GM21786 (cell line): ENCODE data around the gene MTHFD2.

Source experiments
- ATAC-seq: cut with Tn5 transposase; IDR thresholded peaks from one replicate; pipeline ENCODE4 v1.9.1; 2021; ENCODE audit not compliant: unreplicated experiment

Gene MTHFD2

DNA sequence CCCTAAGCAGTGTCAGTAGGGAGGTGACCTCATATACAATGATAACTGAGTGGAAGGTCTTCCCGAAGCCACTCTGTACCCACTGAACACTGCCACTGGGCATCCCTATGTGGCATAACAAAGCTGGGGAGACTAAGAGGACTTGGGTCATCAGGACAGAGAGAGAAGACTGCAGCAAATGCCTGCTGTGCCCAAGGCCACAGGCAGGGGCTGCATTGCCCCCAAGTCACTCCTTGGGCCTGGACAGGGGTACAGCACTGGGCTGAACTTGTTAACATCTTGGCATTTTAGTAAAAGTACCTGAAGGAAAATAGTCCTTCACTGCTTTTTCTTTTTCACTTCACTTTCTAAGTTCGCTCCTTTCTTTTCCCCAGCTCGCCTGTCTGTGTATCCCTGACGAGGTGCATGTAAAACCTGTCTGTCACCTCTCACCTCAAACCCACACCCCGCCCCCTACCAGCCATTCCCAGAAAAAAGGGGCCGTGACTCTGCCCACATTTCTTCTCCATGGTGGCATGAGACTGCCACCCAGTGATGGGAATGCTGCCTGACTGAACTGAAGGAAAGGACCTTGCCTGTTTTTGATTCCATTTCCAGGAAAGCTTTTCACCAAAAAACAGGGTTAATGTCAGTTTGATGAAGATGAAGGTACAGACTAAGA, 62.9 kb downstream of the MTHFD2 start:
- no peak for ATAC-seq

DNA sequence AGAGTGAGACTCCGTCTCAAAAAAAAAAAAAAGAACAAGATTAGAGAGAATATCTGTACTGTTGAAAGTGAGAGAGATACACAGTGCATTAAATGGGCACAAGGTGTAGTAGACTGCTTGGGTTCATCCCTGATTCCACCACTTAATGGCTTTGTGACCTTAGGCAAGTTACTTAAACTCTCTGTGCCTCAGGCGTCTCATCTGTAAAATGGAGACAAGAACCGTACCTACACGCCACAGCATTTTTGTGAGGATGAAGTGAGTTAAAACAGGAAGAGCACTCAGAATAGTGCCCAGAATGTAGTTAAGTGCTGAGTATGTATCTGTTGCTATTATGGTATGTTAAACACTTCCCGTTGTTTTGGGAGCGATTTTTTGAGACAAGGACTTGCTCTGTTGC, 64.3 kb downstream of the MTHFD2 start:
- ATAC-seq: no peak

DNA sequence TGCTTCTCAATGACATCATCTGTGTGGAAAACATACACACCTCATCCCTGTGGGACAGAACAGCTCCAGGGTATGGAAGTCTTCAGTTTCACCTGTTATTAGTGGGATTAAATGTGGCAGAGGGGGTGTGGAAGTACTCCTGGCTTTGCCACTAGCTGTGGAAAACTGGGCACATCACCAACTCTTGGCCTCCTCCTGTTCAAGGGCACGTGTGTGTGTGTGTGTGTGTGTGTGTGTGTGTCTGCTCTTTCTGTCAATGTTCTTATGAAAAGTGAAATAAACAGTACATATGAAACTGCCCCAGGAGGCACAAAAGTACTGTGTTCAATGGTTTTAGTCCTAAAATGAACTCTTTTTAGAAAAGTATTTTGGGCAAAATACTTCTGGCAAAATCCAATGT, 65.9 kb downstream of the MTHFD2 start:
- ATAC-seq: no peak

DNA sequence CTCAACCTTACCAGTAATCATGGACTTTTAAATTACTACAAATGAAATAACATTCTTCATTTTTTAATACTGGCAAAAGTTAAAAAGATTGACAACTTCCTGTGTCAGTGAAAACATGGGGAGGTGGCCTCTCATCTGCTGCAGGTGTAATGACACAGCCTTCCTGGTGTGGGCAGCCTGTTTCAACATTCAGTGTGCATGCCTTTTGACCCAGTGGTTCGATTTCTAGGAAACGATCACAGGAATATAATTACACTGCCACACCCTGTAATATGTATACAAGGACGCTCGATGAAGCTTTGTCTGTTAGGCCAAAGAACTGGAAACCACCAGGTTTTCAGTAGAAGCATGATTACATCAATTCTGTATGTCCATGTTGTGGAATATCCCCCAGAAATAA, 68.7 kb downstream of the MTHFD2 start:
- ATAC-seq: peak; percentile 48
